Right lobe of liver (tissue), 6 donors: ENCODE measurements around the gene ARHGEF10L. TPM values are rescaled to one million over a fixed set of nuclear protein-coding genes. Genes with fewer than 3 reads are reported as not detected.

Experiments
- ATAC-seq, 4 donors: fragments of 200-7000 bp; cut with Tn5 transposase; one replicate each; pipeline ENCODE4 v1.9.1; 2020; ENCODE audit warnings: mild to moderate bottlenecking in 4 of 4, moderate library complexity in 4 of 4
- DNase-seq, 3 donors: peaks; one replicate each; pipeline ENCODE4 v3.0.0-alpha.2; 2020
- H3K27ac ChIP-seq, 3 donors: fragments of 200-600 bp; one replicate each; pipeline ENCODE4 v1.8.0; 2022
- H3K27me3 ChIP-seq, 2 donors: fragments of 200-600 bp; one replicate each; pipeline ENCODE4 v1.8.0; 2022
- H3K36me3 ChIP-seq, 4 donors: fragments of 200-600 bp; sonication (generic) in 1 of 4; one replicate each; pipeline versions ENCODE4 v1.5.1 to v1.8.0; 2017 to 2022; ENCODE audit warnings: control low read depth in 1 of 4
- H3K4me1 ChIP-seq, 4 donors: fragments of 200-600 bp; sonication (generic) in 1 of 4; one replicate each; pipeline versions ENCODE4 v1.5.1 to v1.8.0; 2017 to 2022; ENCODE audit warnings: control low read depth in 1 of 4
- H3K4me3 ChIP-seq, 3 donors: fragments of 200-600 bp; one replicate each; pipeline ENCODE4 v1.8.0; 2022
- H3K9me3 ChIP-seq, 4 donors: fragments of 200-600 bp; sonication (generic) in 1 of 4; one replicate each; pipeline versions ENCODE4 v1.5.1 to v1.8.0; 2017 to 2022; ENCODE audit warnings: control low read depth in 1 of 4
- POLR2A ChIP-seq: fragments of 450-650 bp; IDR thresholded peaks from one replicate; pipeline ENCODE4 v1.6.1; 2017; ENCODE audit warnings: antibody characterized with exemption, mild to moderate bottlenecking
- WGBS: methylation state at CpG from one replicate; pipeline ENCODE4 v1.1.6; 2018; ENCODE audit warnings: low coverage, low lambda C conversion rate; ENCODE audit not compliant: insufficient coverage; ENCODE audit errors: missing lambda C conversion rate; 5-methylcytosine and 5-hydroxymethylcytosine counted together
- intact Hi-C, 2 donors: fragments of 100-400 bp; cut with DNase I; formaldehyde crosslinking; loops; one replicate each; pipeline versions ENCODE4 v1.11.2 to v1.14.1; 2022
- total RNA-seq, 6 experiments: library from RNA; depleted of rRNA in 2 of 6; stranded (reverse); fragments of >200 nt in 2 of 6; fragmentation: NEBNext Ultra II Directional in 3 of 6; extraction: Animal tissue kit (Norgen Biotek cat#: 25700) in 3 of 6; gene quantifications; one replicate each; pipeline versions ENCODE4 v1.1.0 to v1.2.4, GENCODE V29; 2016 to 2023
- TF ChIP-seq, protein P1 (sequence below), 4 donors: fragments of 200-600 bp in 3 of 4; fragments of 450-650 bp in 1 of 4; IDR thresholded peaks; one replicate each; pipeline versions ENCODE4 v1.5.1 to v1.8.0; 2016 to 2022; ENCODE audit warnings: antibody characterized with exemption in 4 of 4, mild to moderate bottlenecking in 2 of 4
- donor health status: DM: no; HTN: yes; CAD: no.
- donor health status: DM: no; HTN: no; CAD: no.
- donor health status: DM: no; HTN: no; CAD: no.
- donor health status: DM: no; HTN: yes; CAD: no.
- donor health status: DM: no; HTN: yes; CAD: no.

The ARHGEF10L gene
- total RNA-seq, 6 experiments from 2014 or later = 59.7 to 124 (median 87.4) TPM

DNA sequence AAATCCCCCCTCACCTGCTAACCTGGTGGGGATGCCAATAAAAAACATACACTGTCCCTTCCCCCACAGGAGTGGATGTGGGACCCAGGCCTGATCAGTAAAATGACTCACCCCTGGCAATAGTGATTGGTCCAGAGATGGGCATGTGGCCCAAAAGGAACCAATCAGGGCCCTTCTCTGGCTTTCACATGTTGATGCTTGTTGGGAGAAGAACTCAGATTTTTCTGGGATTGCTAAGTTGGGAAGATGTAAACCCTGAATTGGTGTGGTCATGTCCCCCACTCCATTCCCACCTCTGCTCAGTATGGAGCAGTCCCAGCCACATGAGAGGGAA, 172.0 kb downstream of the ARHGEF10L start:
- Histone ChIP-seq H3K27ac (no peak overlapping the region), H3K4me3 (no peak overlapping the region), H3K9me3 (no peaks in the 10 kb centered on the region), H3K4me1 (no peaks in the 10 kb centered on the region), H3K36me3 (no peaks in the 10 kb centered on the region), H3K27me3 (no peaks in the 10 kb centered on the region)
- intact Hi-C loops = no loop called here
- TF ChIP-seq, protein P1, sequence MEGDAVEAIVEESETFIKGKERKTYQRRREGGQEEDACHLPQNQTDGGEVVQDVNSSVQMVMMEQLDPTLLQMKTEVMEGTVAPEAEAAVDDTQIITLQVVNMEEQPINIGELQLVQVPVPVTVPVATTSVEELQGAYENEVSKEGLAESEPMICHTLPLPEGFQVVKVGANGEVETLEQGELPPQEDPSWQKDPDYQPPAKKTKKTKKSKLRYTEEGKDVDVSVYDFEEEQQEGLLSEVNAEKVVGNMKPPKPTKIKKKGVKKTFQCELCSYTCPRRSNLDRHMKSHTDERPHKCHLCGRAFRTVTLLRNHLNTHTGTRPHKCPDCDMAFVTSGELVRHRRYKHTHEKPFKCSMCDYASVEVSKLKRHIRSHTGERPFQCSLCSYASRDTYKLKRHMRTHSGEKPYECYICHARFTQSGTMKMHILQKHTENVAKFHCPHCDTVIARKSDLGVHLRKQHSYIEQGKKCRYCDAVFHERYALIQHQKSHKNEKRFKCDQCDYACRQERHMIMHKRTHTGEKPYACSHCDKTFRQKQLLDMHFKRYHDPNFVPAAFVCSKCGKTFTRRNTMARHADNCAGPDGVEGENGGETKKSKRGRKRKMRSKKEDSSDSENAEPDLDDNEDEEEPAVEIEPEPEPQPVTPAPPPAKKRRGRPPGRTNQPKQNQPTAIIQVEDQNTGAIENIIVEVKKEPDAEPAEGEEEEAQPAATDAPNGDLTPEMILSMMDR (IDR thresholded peaks at IDR 0.05) = no peak
- no peak for TF ChIP-seq POLR2A
- ATAC-seq (no peak), DNase-seq (no peak)

DNA sequence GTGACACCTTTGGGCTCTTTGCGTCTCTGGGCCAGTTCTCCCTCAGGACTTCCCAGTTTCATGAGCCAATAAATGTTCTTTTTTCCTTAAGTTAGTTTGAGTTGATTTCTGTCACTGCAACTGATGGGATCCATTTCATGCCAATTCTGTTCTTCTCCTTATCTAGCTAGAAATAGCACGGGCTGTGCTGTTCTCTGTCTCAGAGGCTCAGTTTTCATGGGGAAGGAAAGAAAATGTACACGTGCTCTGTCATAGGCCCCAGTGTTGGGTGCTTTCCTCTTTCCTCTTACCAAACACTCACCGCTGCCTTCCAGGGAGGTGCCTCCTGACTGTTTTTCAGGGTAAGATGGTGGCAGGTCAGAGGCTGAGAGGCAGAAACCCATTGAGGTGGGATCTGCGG, 172.4 kb downstream of the ARHGEF10L start:
- ATAC-seq = no peak
- DNase-seq = no peak
- Histone ChIP-seq H3K4me1 (no peaks in the 10 kb centered on the region), H3K9me3 (no peaks in the 10 kb centered on the region), H3K36me3 (no peaks in the 10 kb centered on the region), H3K27ac (no peak overlapping the region), H3K27me3 (no peaks in the 10 kb centered on the region), H3K4me3 (no peak overlapping the region)
- TF ChIP-seq, protein P1 (IDR thresholded peaks at IDR 0.05) = no peak
- TF ChIP-seq POLR2A = no peak
- WGBS = 68% methylated on average over 4 of the region's 5 CpGs
- intact Hi-C loops = no loop called here

DNA sequence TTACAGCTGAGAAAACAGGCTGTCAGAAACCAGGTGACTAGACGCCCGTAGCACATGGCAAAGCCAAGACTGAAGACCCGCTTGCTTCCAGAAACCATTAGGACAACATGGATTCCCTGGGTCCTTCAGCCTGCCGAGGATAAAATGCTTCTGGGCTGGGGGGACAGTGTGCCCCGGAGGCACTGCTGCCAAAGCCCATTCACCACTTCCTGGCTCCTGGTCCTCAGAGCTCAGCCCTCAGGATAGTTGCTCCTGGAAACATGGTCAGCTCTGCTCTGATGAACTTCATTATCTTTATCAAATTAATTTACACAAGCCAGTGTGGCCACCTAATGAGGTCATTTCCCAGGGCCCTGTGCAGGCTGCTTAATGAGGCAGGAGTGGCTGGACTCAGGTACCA, 174.5 kb downstream of the ARHGEF10L start:
- DNase-seq = no peak
- no peaks in the 10 kb centered on the region for H3K27me3 ChIP-seq
- no peaks in the 10 kb centered on the region for H3K36me3 ChIP-seq
- intact Hi-C loops = no loop called here
- 50% methylated on average over 1 of the region's 5 CpGs for WGBS
- no peak overlapping the region for H3K27ac ChIP-seq
- no peak for ATAC-seq
- H3K9me3 ChIP-seq = no peaks in the 10 kb centered on the region
- no peaks in the 10 kb centered on the region for H3K4me1 ChIP-seq
- TF ChIP-seq, protein P1 (IDR thresholded peaks at IDR 0.05) = no peak
- no peak overlapping the region for H3K4me3 ChIP-seq

DNA sequence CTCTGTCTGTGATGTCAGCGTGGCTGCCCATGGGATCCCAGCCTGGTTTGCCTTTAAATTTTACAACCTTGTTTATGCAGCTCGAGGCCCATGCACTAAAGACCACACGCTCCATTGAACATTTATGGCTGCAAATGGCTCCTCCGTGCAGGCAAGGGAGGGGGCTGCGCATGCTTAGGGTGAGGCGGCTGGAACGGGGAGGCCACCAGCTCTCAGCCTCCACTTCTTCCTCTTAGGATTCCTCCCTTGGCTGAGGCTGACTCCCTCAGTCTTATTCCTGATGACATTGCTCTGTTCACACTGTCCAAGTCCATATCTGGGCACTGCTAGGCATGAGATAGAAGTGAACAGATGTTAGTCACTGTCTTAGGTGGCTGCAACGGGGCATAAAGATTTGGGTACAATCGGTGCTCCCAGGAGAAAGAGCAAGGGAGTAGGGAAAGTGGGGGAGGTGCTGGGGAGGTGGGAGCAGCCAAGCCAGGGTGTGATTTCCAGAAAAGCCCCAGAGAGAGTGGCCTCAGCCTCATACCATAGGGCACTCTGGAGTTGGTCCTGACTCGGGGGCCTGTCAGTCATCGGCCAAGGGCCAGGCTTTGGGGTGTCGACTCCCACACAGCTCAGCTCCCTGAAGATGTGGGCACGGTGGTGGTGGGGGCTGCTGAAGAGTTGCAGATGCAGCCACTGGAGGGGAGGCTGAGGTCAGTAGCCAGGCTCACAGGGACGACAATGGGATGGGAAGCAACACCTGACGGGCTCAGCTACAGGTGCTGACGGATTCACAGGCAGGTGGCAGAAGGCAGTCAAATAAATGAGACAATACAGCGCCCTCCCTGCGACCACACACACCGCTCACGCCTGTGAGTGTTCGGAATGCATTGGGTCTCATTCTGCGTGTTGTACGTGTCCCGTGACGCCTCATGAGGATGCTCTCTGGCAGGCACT, 178.4 kb downstream of the ARHGEF10L start:
- Histone ChIP-seq H3K9me3 (no peaks in the 10 kb centered on the region), H3K27ac (no peak overlapping the region), H3K4me1 (no peaks in the 10 kb centered on the region), H3K4me3 (no peak overlapping the region), H3K27me3 (no peaks in the 10 kb centered on the region), H3K36me3 (no peaks in the 10 kb centered on the region)
- intact Hi-C loops = no loop called here
- WGBS = 77% methylated on average over 11 of the region's 25 CpGs
- ATAC-seq (no peak), DNase-seq (no peak)
- TF ChIP-seq POLR2A = no peak
- TF ChIP-seq, protein P1 (IDR thresholded peaks at IDR 0.05) = no peak
